Measurements from ENCODE around the gene TEX12.

GRCh38 chr11:112123129-112123528, 44.0 kb upstream of the TEX12 start:
- no peak for TF ChIP-seq RAD21 (conservative IDR thresholded peaks at IDR 0.05)
- TF ChIP-seq CTCF (IDR thresholded peaks at IDR 0.05; ENCODE audit: poor library complexity, severe bottlenecking), result no peak
- no peak for TF ChIP-seq MXI1 (conservative IDR thresholded peaks at IDR 0.05; ENCODE audit: poor library complexity, severe bottlenecking)
- TF ChIP-seq SMC3 (conservative IDR thresholded peaks at IDR 0.05; ENCODE audit: poor library complexity), result no peak
- no peak for TF ChIP-seq POLR2AphosphoS5 (IDR thresholded peaks at IDR 0.05)
- no peak for TF ChIP-seq EZH2 (IDR thresholded peaks at IDR 0.05; ENCODE audit: borderline replicate concordance, insufficient read depth, low read length, poor library complexity, severe bottlenecking)
- no peak for TF ChIP-seq TAF1 (IDR thresholded peaks at IDR 0.05; ENCODE audit: low read depth)
